LoVo (cell line): ENCODE results near the gene CRABP2.

Source experiments
- DNase-seq: peaks from one replicate; pipeline ENCODE4 v3.0.0-alpha.2; 2016; ENCODE audit warnings: low spot score

CRABP2 gene

GRCh38 chr1:156690675-156691036, 14.7 kb downstream of the CRABP2 start:
- DNase-seq, result no peak

GRCh38 chr1:156689953-156690674, 15.3 kb downstream of the CRABP2 start:
- no peak for DNase-seq

- peak; percentile 88 for DNase-seq
Observed at GRCh38 chr1:156689035-156689952, 16.1 kb downstream of the CRABP2 start.

GRCh38 chr1:156684227-156684782, 21.1 kb downstream of the CRABP2 start:
- no peak for DNase-seq

- no peak for DNase-seq
Observed at GRCh38 chr1:156682166-156682890, 23.1 kb downstream of the CRABP2 start.

GRCh38 chr1:156681196-156681960, 24.0 kb downstream of the CRABP2 start:
- no peak for DNase-seq

GRCh38 chr1:156680056-156680455, 25.3 kb downstream of the CRABP2 start:
- DNase-seq, result no peak

GRCh38 chr1:156677616-156678596, 27.5 kb downstream of the CRABP2 start:
- DNase-seq, result peak; percentile 57

GRCh38 chr1:156676820-156677615, 28.4 kb downstream of the CRABP2 start, which contains the start of gene NES:
TSS of gene NES (minus strand) at chr1:156677407. CDS start at chr1:156677264, 143 bp downstream.
- DNase-seq, result peak; percentile 50

GRCh38 chr1:156676114-156676819, 29.1 kb downstream of the CRABP2 start:
- no peak for DNase-seq

- DNase-seq, result no peak
Observed at GRCh38 chr1:156675210-156676113, 29.9 kb downstream of the CRABP2 start.

- no peak for DNase-seq
Observed at GRCh38 chr1:156673387-156674121, 31.8 kb downstream of the CRABP2 start.

- DNase-seq, result no peak
Observed at GRCh38 chr1:156671804-156672203, 33.6 kb downstream of the CRABP2 start.

- DNase-seq, result no peak
Observed at GRCh38 chr1:156670791-156671190, 34.6 kb downstream of the CRABP2 start.

GRCh38 chr1:156670359-156670758, 35.0 kb downstream of the CRABP2 start:
- DNase-seq, result no peak

GRCh38 chr1:156669794-156670193, 35.6 kb downstream of the CRABP2 start:
- no peak for DNase-seq
